DMS153 treated with DMSO at 0.1 percent for 48 hours (cell line): ENCODE results near the gene RNASE9.
A peak's percentile ranks its signal among the peaks of the same experiment; 100 is the strongest.
"Not testable (repeated sequence)": the region's sequence is repeated elsewhere in the genome, so short reads cannot be mapped to it uniquely, and the experiment has no call there.

Source experiments
- DNase-seq: peaks from one replicate; lab custom pipeline; 2025; ENCODE audit not compliant: unreplicated experiment; lab: John Stamatoyannopoulos, UW

The RNASE9 gene

GRCh38 chr14:20578325-20578724, 17.5 kb upstream of the RNASE9 start:
- DNase-seq = no peak

- DNase-seq = not testable (repeated sequence)
Observed at GRCh38 chr14:20572382-20572990, 11.6 kb upstream of the RNASE9 start.

- not testable (repeated sequence) for DNase-seq
Observed at GRCh38 chr14:20570720-20571119, 9.9 kb upstream of the RNASE9 start.

- not testable (repeated sequence) for DNase-seq
Observed at GRCh38 chr14:20569865-20570264, 9.0 kb upstream of the RNASE9 start.

- DNase-seq = no peak
Observed at GRCh38 chr14:20569066-20569465, 8.2 kb upstream of the RNASE9 start.

GRCh38 chr14:20568393-20568792, 7.5 kb upstream of the RNASE9 start:
- DNase-seq = no peak

- not testable (repeated sequence) for DNase-seq
Observed at GRCh38 chr14:20567199-20567598, 6.4 kb upstream of the RNASE9 start.

GRCh38 chr14:20564501-20564997, 3.7 kb upstream of the RNASE9 start:
- DNase-seq = no peak

- DNase-seq = no peak
Observed at GRCh38 chr14:20563971-20564370, 3.1 kb upstream of the RNASE9 start.

GRCh38 chr14:20559461-20559904, 1.4 kb downstream of the RNASE9 start:
- no peak for DNase-seq

GRCh38 chr14:20557212-20557542, 3.7 kb downstream of the RNASE9 start:
- no peak for DNase-seq

- no peak for DNase-seq
Observed at GRCh38 chr14:20556500-20557211, 4.2 kb downstream of the RNASE9 start.

GRCh38 chr14:20555845-20556244, 5.0 kb downstream of the RNASE9 start:
- DNase-seq = no peak

GRCh38 chr14:20553024-20553423, 7.8 kb downstream of the RNASE9 start:
- no peak for DNase-seq

- no peak for DNase-seq
Observed at GRCh38 chr14:20551606-20552005, 9.2 kb downstream of the RNASE9 start.

- no peak for DNase-seq
Observed at GRCh38 chr14:20550926-20551325, 9.9 kb downstream of the RNASE9 start.

- DNase-seq = no peak
Observed at GRCh38 chr14:20548414-20549158, 12.3 kb downstream of the RNASE9 start.

- DNase-seq = no peak
Observed at GRCh38 chr14:20546877-20547276, 14.0 kb downstream of the RNASE9 start.

- DNase-seq = no peak
Observed at GRCh38 chr14:20539906-20540305, 20.9 kb downstream of the RNASE9 start.

- DNase-seq = peak; percentile 67
Observed at GRCh38 chr14:20530771-20531571, 29.9 kb downstream of the RNASE9 start.

- DNase-seq = no peak
Observed at GRCh38 chr14:20529806-20530205, 31.0 kb downstream of the RNASE9 start.
